ENCODE results near the gene KCNH2. TPM values are rescaled to one million over a fixed set of nuclear protein-coding genes. Genes with fewer than 3 reads are reported as not detected.

KCNH2 gene
- total and polyA plus RNA-seq, 8 donors = 1.4 to 27.9 (median 3.9) TPM

DNA sequence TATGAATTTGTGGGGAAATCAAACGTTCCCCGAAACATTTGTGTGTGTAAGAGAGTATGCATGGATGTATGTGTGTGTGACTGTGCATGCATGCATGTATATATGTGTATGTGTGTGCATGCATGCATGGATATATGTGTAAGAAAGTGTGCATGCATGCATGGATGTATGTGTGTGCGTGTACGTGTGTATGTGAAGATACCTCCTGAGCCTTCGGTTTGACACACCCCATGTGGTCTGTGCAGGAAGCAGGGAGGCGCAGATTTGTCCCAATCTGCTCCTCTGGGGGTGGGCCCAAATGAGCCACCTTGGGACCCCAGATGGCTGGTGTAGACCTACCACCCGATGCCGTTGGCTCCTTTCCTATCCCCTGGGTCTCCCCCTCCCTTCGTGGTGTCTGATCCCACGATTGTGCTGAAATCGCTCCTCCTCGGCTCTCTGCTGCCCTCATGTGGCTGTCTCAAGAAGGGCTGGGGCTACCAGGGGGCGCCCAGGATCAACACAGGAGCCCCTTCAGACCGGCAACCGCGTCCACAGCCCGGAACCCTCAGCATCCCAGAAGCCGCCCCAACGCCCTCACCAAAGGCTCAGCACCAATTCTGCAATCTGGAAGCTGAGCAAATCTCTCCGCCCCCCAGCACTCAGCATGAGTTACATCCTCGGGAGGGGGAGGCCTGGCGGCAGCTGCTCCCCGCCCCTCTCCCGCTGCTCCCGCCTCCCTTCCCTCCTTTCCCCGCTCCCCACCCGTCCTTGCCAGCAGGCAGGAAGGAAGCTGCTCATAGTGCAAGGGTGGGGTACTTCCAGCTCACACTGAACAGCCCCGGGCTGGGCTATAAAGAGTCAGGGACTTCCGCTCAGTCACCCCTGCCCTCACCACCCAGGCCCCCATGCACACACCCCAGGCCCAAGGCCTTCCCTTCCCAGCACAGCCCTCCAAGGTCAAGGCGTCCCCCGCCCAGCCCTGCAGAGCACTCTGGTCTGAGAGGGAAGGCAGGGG lies 10.4 kb upstream of the KCNH2 start:
- DNase-seq (peak in 3 of 6 donors; percentile 45 to 59 (median 49)), ATAC-seq (peak; percentile 36 to 67 (median 56)), FAIRE-seq (no peak)
- peaks cover 0 to 12% (median 0%) of the 10 kb centered on the region in 4 donors for H3K27me3 ChIP-seq
- WGBS, 2 donors = 16 to 20% methylated on average over 31 of the region's 31 CpGs
- TF ChIP-seq, protein P1, sequence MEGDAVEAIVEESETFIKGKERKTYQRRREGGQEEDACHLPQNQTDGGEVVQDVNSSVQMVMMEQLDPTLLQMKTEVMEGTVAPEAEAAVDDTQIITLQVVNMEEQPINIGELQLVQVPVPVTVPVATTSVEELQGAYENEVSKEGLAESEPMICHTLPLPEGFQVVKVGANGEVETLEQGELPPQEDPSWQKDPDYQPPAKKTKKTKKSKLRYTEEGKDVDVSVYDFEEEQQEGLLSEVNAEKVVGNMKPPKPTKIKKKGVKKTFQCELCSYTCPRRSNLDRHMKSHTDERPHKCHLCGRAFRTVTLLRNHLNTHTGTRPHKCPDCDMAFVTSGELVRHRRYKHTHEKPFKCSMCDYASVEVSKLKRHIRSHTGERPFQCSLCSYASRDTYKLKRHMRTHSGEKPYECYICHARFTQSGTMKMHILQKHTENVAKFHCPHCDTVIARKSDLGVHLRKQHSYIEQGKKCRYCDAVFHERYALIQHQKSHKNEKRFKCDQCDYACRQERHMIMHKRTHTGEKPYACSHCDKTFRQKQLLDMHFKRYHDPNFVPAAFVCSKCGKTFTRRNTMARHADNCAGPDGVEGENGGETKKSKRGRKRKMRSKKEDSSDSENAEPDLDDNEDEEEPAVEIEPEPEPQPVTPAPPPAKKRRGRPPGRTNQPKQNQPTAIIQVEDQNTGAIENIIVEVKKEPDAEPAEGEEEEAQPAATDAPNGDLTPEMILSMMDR (IDR thresholded peaks at IDR 0.05) = peak; percentile 67 to 72 (median 70)
- intact Hi-C loops (cut with DNase I) = loop anchor here in 2 of 3 donors (5.0 kb wide), 1 partner anchor 91 kb away; no protein-coding TSS in a partner anchor
- no peaks in the 10 kb centered on the region for H3K36me3 ChIP-seq
- H3K4me1 ChIP-seq = no peaks in the 10 kb centered on the region
- H3K9me3 ChIP-seq = no peaks in the 10 kb centered on the region
- no peak overlapping the region for H3K4me3 ChIP-seq
- H3K27ac ChIP-seq = no peak overlapping the region

DNA sequence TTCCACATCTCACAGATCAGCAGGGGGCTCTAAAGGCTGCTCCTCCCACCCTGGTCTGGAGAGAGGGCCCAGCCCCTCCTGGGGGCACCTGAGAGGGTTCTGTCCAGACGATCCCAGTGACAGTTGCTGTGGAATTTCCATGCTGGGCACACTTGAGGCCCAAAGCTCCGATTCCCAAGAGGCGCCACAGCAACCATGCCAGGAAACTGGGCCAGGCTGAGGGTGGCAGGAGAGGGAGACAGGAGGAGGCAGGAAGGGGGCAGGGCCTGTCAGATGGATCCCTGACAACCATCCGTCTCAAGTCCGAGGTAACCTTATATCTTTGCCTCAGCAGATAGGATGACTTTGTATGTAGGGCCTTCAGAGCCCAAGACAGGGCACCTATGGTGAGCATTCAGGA lies 8.4 kb upstream of the KCNH2 start:
- Histone ChIP-seq H3K36me3 (no peaks in the 10 kb centered on the region), H3K4me1 (no peaks in the 10 kb centered on the region), H3K9me3 (no peaks in the 10 kb centered on the region), H3K27me3 (peaks cover 0 to 12% (median 0%) of the 10 kb centered on the region in 4 donors), H3K27ac (no peak overlapping the region), H3K4me3 (no peak overlapping the region)
- DNase-seq (peak in 2 of 6 donors; percentile 11 to 29), ATAC-seq (no peak), FAIRE-seq (no peak)
- 49 to 57% methylated on average over 5 of the region's 5 CpGs for WGBS, 2 donors
- TF ChIP-seq, protein P1 (IDR thresholded peaks at IDR 0.05) = no peak
- intact Hi-C loops (cut with DNase I) = loop anchor here in 2 of 3 donors (5.0 kb wide), 1 partner anchor 89 kb away; no protein-coding TSS in a partner anchor

DNA sequence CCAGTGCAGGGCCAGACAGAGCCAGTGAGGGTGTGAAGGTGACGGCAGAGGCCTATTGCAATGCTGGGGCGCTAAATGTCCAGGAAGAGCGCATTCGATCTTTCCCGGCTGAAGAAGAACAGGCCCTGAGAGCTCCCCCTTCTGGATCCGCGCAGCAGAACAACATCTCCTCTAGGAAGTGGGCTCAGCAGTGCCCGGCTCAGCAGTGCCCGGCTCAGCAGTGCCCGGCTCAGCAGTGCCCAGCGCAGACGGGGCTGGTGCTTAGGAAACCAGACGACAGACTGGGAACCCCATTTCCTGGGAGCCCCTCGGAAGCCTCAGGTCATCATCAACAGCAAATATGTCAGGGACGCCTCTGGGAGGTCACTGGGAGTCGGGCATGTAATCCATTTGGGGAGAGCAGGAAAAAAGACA lies 8.0 kb upstream of the KCNH2 start:
- ATAC-seq (peak in 3 of 4 donors; percentile 83 to 86 (median 83)), DNase-seq (peak in 5 of 6 donors; percentile 46 to 80 (median 67)), FAIRE-seq (no peak)
- Histone ChIP-seq H3K27me3 (peaks cover 0 to 12% (median 0%) of the 10 kb centered on the region in 4 donors), H3K36me3 (no peaks in the 10 kb centered on the region), H3K4me3 (no peak overlapping the region), H3K4me1 (no peaks in the 10 kb centered on the region), H3K27ac (no peak overlapping the region), H3K9me3 (no peaks in the 10 kb centered on the region)
- intact Hi-C loops (cut with DNase I) = loop anchor here in 2 of 3 donors (5.0 kb wide), 1 partner anchor 89 kb away; no protein-coding TSS in a partner anchor
- TF ChIP-seq, protein P1 (IDR thresholded peaks at IDR 0.05) = peak; percentile 23 to 47 (median 26)
- WGBS, 2 donors = 7 to 12% methylated on average over 16 of the region's 16 CpGs

DNA sequence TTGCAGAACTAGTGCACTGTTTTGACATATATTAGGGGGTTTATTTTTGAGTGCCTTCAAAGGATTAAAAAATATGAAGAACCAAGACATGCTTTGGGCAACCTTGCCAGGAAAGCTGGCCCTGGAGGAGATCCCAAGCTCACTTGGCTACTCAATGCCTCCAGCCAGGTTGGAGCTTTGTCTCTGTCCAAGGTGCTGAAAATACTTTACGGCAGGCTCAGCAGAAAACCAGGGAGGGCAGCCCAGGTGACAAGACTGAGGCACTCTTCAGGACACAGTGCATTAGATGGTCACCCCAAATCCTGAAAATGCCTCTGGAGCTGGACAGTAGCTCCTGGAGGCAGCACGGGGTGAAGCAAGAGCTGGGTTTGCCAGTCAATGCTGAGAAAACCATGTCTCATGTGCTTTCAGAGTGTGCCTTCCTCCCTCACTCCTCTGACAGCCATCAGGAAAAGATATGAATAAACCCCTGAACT lies 5.8 kb upstream of the KCNH2 start:
- Histone ChIP-seq H3K36me3 (no peaks in the 10 kb centered on the region), H3K27ac (no peak overlapping the region), H3K4me3 (no peak overlapping the region), H3K4me1 (no peaks in the 10 kb centered on the region), H3K27me3 (peaks cover 0 to 12% (median 0%) of the 10 kb centered on the region in 4 donors), H3K9me3 (no peaks in the 10 kb centered on the region)
- TF ChIP-seq, protein P1 (IDR thresholded peaks at IDR 0.05) = no peak
- ATAC-seq = peak in 3 of 4 donors; percentile 42 to 71 (median 54)
- DNase-seq = peak in 3 of 6 donors; percentile 30 to 51 (median 31)
- intact Hi-C loops (cut with DNase I) = no loop called here
- FAIRE-seq = no peak
- whole genome bisulfite sequencing, 2 donors = 3 to 12% methylated on average over 2 of the region's 2 CpGs

All from pancreas (tissue), 10 donors.